Natural killer cell (primary cell): ENCODE results near the gene TLK1. TPM values are rescaled to one million over a fixed set of nuclear protein-coding genes. Genes with fewer than 3 reads are reported as not detected.

Experiments used
- ATAC-seq, 3 donors: fragments of 150-1000 bp in 2 of 3; fragments of 200-7000 bp in 1 of 3; cut with Tn5 transposase; 1 replicate in 1 of 3; 2 replicates in 2 of 3; pipeline ENCODE4 v1.10.0; 2021; ENCODE audit warnings: mild to moderate bottlenecking in 2 of 3, moderate library complexity in 2 of 3
- DNase-seq, 2 donors: peaks; one replicate each; pipeline versions ENCODE4 v3.0.0 to v3.0.0-alpha.2; 2013 to 2021; ENCODE audit warnings: mixed read lengths in 1 of 2
- H3K27ac ChIP-seq: one replicate; pipeline ENCODE4 v1.5.1; 2013; ENCODE audit warnings: mild to moderate bottlenecking, low read length
- H3K27me3 ChIP-seq: one replicate; pipeline ENCODE4 v1.6.1; 2013; ENCODE audit warnings: low read length; ENCODE audit not compliant: control insufficient read depth, insufficient read depth
- H3K36me3 ChIP-seq: one replicate; pipeline ENCODE4 v1.6.1; 2013; ENCODE audit warnings: low read length; ENCODE audit not compliant: control insufficient read depth, insufficient read depth
- H3K4me1 ChIP-seq: one replicate; pipeline ENCODE4 v1.6.1; 2013; ENCODE audit warnings: low read length; ENCODE audit not compliant: control insufficient read depth, insufficient read depth
- H3K4me3 ChIP-seq: one replicate; pipeline ENCODE4 v1.5.1; 2013; ENCODE audit warnings: low read length
- H3K9me3 ChIP-seq: one replicate; pipeline ENCODE4 v1.6.1; 2013; ENCODE audit warnings: low read length; ENCODE audit not compliant: control insufficient read depth, insufficient read depth
- H3K27ac Mint-ChIP-seq, 2 donors: one replicate each; pipeline ENCODE4 v1.8.0; 2022; ENCODE audit warnings: mild to moderate bottlenecking in 2 of 2, mixed read lengths in 2 of 2, moderate library complexity in 1 of 2
- H3K27me3 Mint-ChIP-seq, 2 donors: one replicate each; pipeline ENCODE4 v1.8.0; 2022; ENCODE audit warnings: low read depth in 2 of 2, mixed read lengths in 2 of 2
- H3K36me3 Mint-ChIP-seq: one replicate; pipeline ENCODE4 v1.8.0; 2022; ENCODE audit warnings: mixed read lengths
- H3K4me1 Mint-ChIP-seq, 2 donors: one replicate each; pipeline ENCODE4 v1.8.0; 2022; ENCODE audit warnings: mixed read lengths in 2 of 2
- H3K4me3 Mint-ChIP-seq: one replicate; pipeline ENCODE4 v1.8.0; 2022; ENCODE audit warnings: mild to moderate bottlenecking, moderate library complexity, mixed read lengths
- H3K9me3 Mint-ChIP-seq, 2 donors: one replicate each; pipeline ENCODE4 v1.8.0; 2022; ENCODE audit warnings: mixed read lengths in 2 of 2
- CTCF ChIP-seq: fragments of 200-600 bp; IDR thresholded peaks from one replicate; pipeline ENCODE4 v1.8.0; 2022; ENCODE audit warnings: antibody characterized with exemption
- WGBS: methylation state at CpG from one replicate; pipeline ENCODE4 v1.1.7; 2013; ENCODE audit warnings: missing lambda C conversion rate; ENCODE audit not compliant: insufficient coverage; 5-methylcytosine and 5-hydroxymethylcytosine counted together
- intact Hi-C: fragments of 100-400 bp; cut with micrococcal nuclease; formaldehyde crosslinking; loops from one replicate; pipeline ENCODE4 v1.14.2; 2022
- total RNA-seq, 4 donors: library from RNA; stranded (reverse); fragments of 120-200 nt in 1 of 4; gene quantifications; one replicate each; pipeline versions ENCODE4 v1.2.3 to v1.2.4, GENCODE V29; 2013 to 2022

The TLK1 gene
- total RNA-seq, 3 donors from 2014 or later (not counting 1 experiment from before 2014, with no cell fraction given), result 90.9 to 101 (median 91.2) TPM

- H3K4me3 Mint-ChIP-seq, result no peak overlapping the region
- H3K4me1 Mint-ChIP-seq, result no peaks in the 10 kb centered on the region
- no peaks in the 10 kb centered on the region for H3K27me3 ChIP-seq
- intact Hi-C loops, result no loop called here
- peaks cover 23% of the 10 kb centered on the region for H3K36me3 Mint-ChIP-seq
- 100% methylated on average over 1 of the region's 5 CpGs for WGBS
- DNase-seq, result no peak
- peaks cover 75% of the 10 kb centered on the region for H3K36me3 ChIP-seq
- no peak overlapping the region for H3K4me3 ChIP-seq
- no peak overlapping the region for H3K27ac ChIP-seq
- no peaks in the 10 kb centered on the region for H3K27me3 Mint-ChIP-seq
- TF ChIP-seq CTCF, result no peak
- H3K27ac Mint-ChIP-seq, result no peak overlapping the region
- H3K9me3 Mint-ChIP-seq, result no peaks in the 10 kb centered on the region
- ATAC-seq, result no peak
- H3K9me3 ChIP-seq, result no peaks in the 10 kb centered on the region
- H3K4me1 ChIP-seq, result no peaks in the 10 kb centered on the region
Measured at GRCh38 chr2:170963386-170963785, 197.3 kb downstream of the TLK1 start.

GRCh38 chr2:170953941-170954340 lies 206.8 kb downstream of the TLK1 start:
- Histone ChIP-seq H3K27ac (no peak overlapping the region), H3K4me1 (no peaks in the 10 kb centered on the region), H3K4me3 (no peak overlapping the region), H3K36me3 (peaks cover 84% of the 10 kb centered on the region), H3K27me3 (no peaks in the 10 kb centered on the region), H3K9me3 (no peaks in the 10 kb centered on the region)
- H3K27ac Mint-ChIP-seq, result no peak overlapping the region
- no peak for ATAC-seq
- no peaks in the 10 kb centered on the region for H3K9me3 Mint-ChIP-seq
- DNase-seq, result no peak
- 84% methylated on average over 4 of the region's 4 CpGs for WGBS
- no peaks in the 10 kb centered on the region for H3K27me3 Mint-ChIP-seq
- no peak for TF ChIP-seq CTCF
- H3K4me3 Mint-ChIP-seq, result no peak overlapping the region
- H3K4me1 Mint-ChIP-seq, result peaks cover 0 to 12% of the 10 kb centered on the region in 2 donors
- peaks cover 50% of the 10 kb centered on the region for H3K36me3 Mint-ChIP-seq
- intact Hi-C loops, result no loop called here

- Mint-ChIP-seq H3K27ac (peak overlapping the region in 1 of 2 donors; percentile 47), H3K4me3 (no peak overlapping the region), H3K4me1 (peaks cover 6 to 20% of the 10 kb centered on the region in 2 donors), H3K27me3 (no peaks in the 10 kb centered on the region), H3K36me3 (peaks cover 40% of the 10 kb centered on the region), H3K9me3 (no peaks in the 10 kb centered on the region)
- TF ChIP-seq CTCF, result no peak
- WGBS, result 80% methylated on average over 3 of the region's 4 CpGs
- intact Hi-C loops, result no loop called here
- Histone ChIP-seq H3K4me1 (no peaks in the 10 kb centered on the region), H3K27me3 (no peaks in the 10 kb centered on the region), H3K36me3 (peaks cover 62% of the 10 kb centered on the region), H3K4me3 (no peak overlapping the region), H3K27ac (no peak overlapping the region), H3K9me3 (no peaks in the 10 kb centered on the region)
- no peak for DNase-seq
- ATAC-seq, result no peak
Measured at GRCh38 chr2:170950221-170950761, 210.4 kb downstream of the TLK1 start.

GRCh38 chr2:170949415-170949814 lies 211.3 kb downstream of the TLK1 start:
- H3K27ac Mint-ChIP-seq, result no peak overlapping the region
- peaks cover 53% of the 10 kb centered on the region for H3K36me3 ChIP-seq
- H3K4me1 Mint-ChIP-seq, result peaks cover 12 to 20% of the 10 kb centered on the region in 2 donors
- no peaks in the 10 kb centered on the region for H3K9me3 ChIP-seq
- no peak overlapping the region for H3K4me3 Mint-ChIP-seq
- H3K27me3 Mint-ChIP-seq, result no peaks in the 10 kb centered on the region
- H3K4me1 ChIP-seq, result no peaks in the 10 kb centered on the region
- WGBS, result 89% methylated on average over 5 of the region's 5 CpGs
- ATAC-seq, result no peak
- no peak overlapping the region for H3K4me3 ChIP-seq
- no peak overlapping the region for H3K27ac ChIP-seq
- intact Hi-C loops, result no loop called here
- no peak for TF ChIP-seq CTCF
- no peaks in the 10 kb centered on the region for H3K9me3 Mint-ChIP-seq
- peaks cover 31% of the 10 kb centered on the region for H3K36me3 Mint-ChIP-seq
- DNase-seq, result no peak
- H3K27me3 ChIP-seq, result no peaks in the 10 kb centered on the region
